Hematopoietic multipotent progenitor cell treated with erythropoietin and hydrocortisone succinate and interleukin-3 and kit ligand, for 4 days (in vitro differentiated cells): ENCODE data around the gene MED15.

Source experiments
- DNase-seq: peaks from one replicate; pipeline ENCODE4 v3.0.0-alpha.2; 2015

MED15 gene

GRCh38 chr22:20632082-20632481, 124.7 kb downstream of the MED15 start:
- DNase-seq: no peak

GRCh38 chr22:20632518-20632917, 125.1 kb downstream of the MED15 start:
- no peak for DNase-seq

- no peak for DNase-seq
Measured at GRCh38 chr22:20634560-20635226, 127.3 kb downstream of the MED15 start.

- no peak for DNase-seq
Measured at GRCh38 chr22:20635227-20635591, 127.8 kb downstream of the MED15 start.

- no peak for DNase-seq
Measured at GRCh38 chr22:20636075-20636812, 128.8 kb downstream of the MED15 start.

GRCh38 chr22:20636945-20637344, 129.5 kb downstream of the MED15 start:
- DNase-seq: no peak
